Measurements from ENCODE around the gene PPM1H.

Gene PPM1H

DNA sequence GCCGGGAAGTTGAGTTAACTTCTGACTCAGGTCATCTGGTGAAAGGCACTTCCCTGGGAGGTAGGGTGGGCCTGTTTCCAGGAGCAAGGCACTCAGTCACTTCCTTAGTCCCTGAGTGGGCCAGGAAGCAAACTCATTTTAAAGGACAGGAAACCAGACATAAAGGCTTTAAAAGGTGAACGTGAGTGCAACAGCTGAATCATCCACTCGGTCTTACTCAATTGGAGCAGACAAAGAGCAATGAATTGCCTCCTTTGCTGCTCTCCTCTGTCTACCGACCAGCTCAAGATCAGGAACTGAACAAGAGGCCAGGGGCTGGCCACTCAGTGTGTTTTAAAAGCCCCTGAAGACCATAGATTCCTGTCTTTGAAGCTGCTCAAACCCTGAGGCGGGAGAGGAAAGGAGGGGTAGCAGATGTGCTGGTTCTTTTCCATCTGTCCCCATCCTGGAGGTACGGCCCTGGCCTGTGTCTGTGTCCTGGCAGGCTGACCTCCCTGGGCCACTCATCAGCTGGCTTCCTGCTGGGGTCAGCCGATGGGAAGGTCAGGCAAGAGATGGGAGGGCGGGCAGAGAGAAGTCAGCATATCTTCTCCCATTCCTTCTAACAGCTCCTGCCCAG, 148.9 kb downstream of the PPM1H start:
- Histone ChIP-seq H3K36me3 (ENCODE audit: insufficient read depth, low read depth, low read length) (peaks cover 5% of the 10 kb centered on the region; the same call in 1 of the 2 replicates), H3K4me3 (ENCODE audit: low read length) (no peak overlapping the region), H3K27me3 (ENCODE audit: insufficient read depth, low read length) (no peaks in the 10 kb centered on the region), H3K9ac (ENCODE audit: low read depth, low read length) (no peak overlapping the region), H3K27ac (ENCODE audit: low read length) (no peak overlapping the region), H3K4me1 (ENCODE audit: insufficient read depth, low read length) (peaks cover 15% of the 10 kb centered on the region), H3K9me3 (ENCODE audit: insufficient read depth, low read depth, low read length) (no peaks in the 10 kb centered on the region)

DNA sequence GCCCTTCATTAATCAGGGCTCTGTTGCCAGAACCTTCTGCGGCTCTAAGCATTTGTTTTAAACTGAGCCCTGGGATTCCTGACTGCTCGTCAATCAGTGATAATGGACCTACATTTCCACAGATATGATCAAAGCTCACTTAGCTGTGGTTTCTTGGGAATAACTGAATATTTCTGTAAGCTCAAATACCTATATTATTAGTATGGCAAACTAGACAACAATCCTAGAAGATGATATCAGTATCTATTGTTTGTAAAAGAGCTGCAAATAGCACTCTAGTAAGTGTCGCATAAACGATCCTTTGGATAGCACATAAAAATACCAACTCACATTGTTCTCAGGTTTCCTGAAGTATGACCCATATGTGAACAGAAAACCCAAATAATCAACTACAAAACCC, 150.4 kb downstream of the PPM1H start:
- no peak overlapping the region for H3K4me3 ChIP-seq (ENCODE audit: low read length)
- H3K9me3 ChIP-seq (ENCODE audit: insufficient read depth, low read depth, low read length) = no peaks in the 10 kb centered on the region
- no peaks in the 10 kb centered on the region for H3K27me3 ChIP-seq (ENCODE audit: insufficient read depth, low read length)
- H3K9ac ChIP-seq (ENCODE audit: low read depth, low read length) = no peak overlapping the region
- peaks cover 5% of the 10 kb centered on the region; the same call in 1 of the 2 replicates for H3K36me3 ChIP-seq (ENCODE audit: insufficient read depth, low read depth, low read length)
- peaks cover 15% of the 10 kb centered on the region for H3K4me1 ChIP-seq (ENCODE audit: insufficient read depth, low read length)
- no peak overlapping the region for H3K27ac ChIP-seq (ENCODE audit: low read length)

DNA sequence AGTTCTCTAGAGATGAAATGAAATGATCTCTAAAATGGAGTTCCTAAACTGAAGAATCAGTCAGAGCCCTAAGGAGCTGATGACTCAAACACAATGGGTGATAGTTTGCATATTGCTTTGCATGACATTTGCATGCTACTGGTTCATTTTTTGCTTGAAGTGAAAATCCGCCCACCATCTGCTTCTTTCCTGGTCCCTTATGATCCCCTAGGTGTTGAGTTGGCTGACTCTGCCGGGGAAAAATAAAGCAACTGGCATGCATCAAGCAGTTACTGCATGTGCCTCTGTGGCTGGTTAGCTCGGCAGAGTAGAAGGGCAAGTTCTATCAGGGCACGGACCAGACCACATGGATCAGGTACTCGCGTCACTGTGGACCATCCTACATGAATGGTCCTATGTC, 151.1 kb downstream of the PPM1H start:
- Histone ChIP-seq H3K36me3 (ENCODE audit: insufficient read depth, low read depth, low read length) (peaks cover 5% of the 10 kb centered on the region; the same call in 1 of the 2 replicates), H3K4me3 (ENCODE audit: low read length) (no peak overlapping the region), H3K9ac (ENCODE audit: low read depth, low read length) (no peak overlapping the region), H3K9me3 (ENCODE audit: insufficient read depth, low read depth, low read length) (no peaks in the 10 kb centered on the region), H3K4me1 (ENCODE audit: insufficient read depth, low read length) (peaks cover 15% of the 10 kb centered on the region), H3K27me3 (ENCODE audit: insufficient read depth, low read length) (no peaks in the 10 kb centered on the region), H3K27ac (ENCODE audit: low read length) (no peak overlapping the region)

DNA sequence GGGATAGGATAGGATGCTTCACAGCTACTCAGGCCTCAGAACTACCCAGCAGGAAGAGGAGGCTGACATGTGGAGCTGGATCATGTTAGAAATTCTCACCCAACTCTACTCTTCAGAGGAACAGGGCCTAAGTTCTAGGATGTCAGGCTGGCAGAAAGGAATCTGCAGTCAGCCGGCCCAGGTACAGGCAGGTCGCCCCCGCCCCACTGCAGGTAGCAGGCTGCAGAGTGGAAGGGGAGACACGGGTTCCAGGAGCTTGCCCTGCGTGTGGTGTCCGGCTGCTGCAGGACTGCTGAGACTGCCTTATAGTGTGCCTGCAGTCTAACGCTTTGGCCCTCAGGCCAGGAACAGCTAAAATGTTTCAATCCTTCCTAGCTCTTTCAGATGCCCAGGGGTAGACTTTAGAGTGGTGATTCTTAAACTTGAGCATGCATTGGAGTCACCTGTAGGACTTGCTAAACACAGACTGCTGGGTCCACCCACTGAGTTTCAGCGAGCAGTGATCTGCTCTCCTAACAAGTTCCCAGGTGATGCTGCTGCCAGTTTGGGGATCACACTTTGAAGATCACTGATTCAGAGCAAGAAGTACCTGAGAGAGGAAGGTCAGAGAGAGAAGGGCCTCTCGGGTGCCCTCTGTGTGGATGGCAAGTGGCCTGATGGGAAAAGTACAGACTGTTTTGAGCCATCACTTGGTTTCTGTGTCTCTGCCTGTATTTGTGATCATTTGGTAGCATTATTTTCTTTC, 153.6 kb downstream of the PPM1H start:
- H3K9ac ChIP-seq (ENCODE audit: low read depth, low read length) = no peak overlapping the region
- H3K36me3 ChIP-seq (ENCODE audit: insufficient read depth, low read depth, low read length) = peaks cover 1% of the 10 kb centered on the region; the same call in 1 of the 2 replicates
- no peak overlapping the region for H3K4me3 ChIP-seq (ENCODE audit: low read length)
- H3K9me3 ChIP-seq (ENCODE audit: insufficient read depth, low read depth, low read length) = no peaks in the 10 kb centered on the region
- no peaks in the 10 kb centered on the region for H3K27me3 ChIP-seq (ENCODE audit: insufficient read depth, low read length)
- H3K27ac ChIP-seq (ENCODE audit: low read length) = no peak overlapping the region
- H3K4me1 ChIP-seq (ENCODE audit: insufficient read depth, low read length) = peaks cover 14% of the 10 kb centered on the region

DNA sequence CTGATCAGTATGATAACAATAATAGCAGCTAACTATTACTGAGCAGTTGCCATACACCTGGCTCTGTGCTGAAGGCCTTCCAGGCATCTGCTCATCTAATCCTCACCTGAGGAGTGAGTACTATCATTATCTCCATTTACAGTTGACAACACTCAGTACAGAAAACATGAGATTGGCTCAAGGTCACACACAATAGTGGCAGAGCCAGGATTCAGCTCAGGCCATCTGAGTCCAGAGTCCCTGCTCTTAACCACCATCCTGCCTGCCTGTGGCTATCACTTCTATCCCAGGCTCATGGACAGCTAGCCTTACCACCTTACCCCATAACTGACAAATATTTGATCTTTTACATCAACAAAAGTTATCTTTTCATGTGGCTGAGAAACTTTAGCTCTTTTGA, 155.5 kb downstream of the PPM1H start:
- peaks cover 10% of the 10 kb centered on the region for H3K4me1 ChIP-seq (ENCODE audit: insufficient read depth, low read length)
- no peak overlapping the region for H3K9ac ChIP-seq (ENCODE audit: low read depth, low read length)
- no peaks in the 10 kb centered on the region for H3K27me3 ChIP-seq (ENCODE audit: insufficient read depth, low read length)
- no peaks in the 10 kb centered on the region for H3K36me3 ChIP-seq (ENCODE audit: insufficient read depth, low read depth, low read length)
- no peaks in the 10 kb centered on the region for H3K9me3 ChIP-seq (ENCODE audit: insufficient read depth, low read depth, low read length)
- H3K4me3 ChIP-seq (ENCODE audit: low read length) = no peak overlapping the region
- H3K27ac ChIP-seq (ENCODE audit: low read length) = no peak overlapping the region

DNA sequence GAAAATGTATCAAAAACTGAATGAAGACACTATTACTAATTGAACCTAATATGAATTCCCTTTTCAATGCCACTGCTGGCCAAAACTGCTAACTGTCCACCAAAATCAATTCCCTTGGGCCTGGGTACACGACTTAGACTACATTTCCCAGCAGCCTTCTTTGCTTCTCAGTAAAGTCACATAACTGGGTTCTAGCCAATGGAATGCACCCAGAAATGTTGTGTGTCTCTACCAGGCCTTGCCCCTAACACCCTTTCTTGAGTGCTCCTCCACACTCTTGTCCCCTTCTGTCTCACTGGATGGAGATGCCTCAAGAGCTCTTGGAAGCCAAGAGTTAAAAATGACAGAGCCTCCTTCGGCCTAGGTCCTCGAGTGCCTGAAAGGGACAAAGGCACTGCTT, 156.8 kb downstream of the PPM1H start:
- Histone ChIP-seq H3K27ac (ENCODE audit: low read length) (no peak overlapping the region), H3K36me3 (ENCODE audit: insufficient read depth, low read depth, low read length) (no peaks in the 10 kb centered on the region), H3K9ac (ENCODE audit: low read depth, low read length) (no peak overlapping the region), H3K27me3 (ENCODE audit: insufficient read depth, low read length) (no peaks in the 10 kb centered on the region), H3K4me3 (ENCODE audit: low read length) (no peak overlapping the region), H3K9me3 (ENCODE audit: insufficient read depth, low read depth, low read length) (no peaks in the 10 kb centered on the region), H3K4me1 (ENCODE audit: insufficient read depth, low read length) (peaks cover 3% of the 10 kb centered on the region; the same call in 1 of the 2 replicates)

DNA sequence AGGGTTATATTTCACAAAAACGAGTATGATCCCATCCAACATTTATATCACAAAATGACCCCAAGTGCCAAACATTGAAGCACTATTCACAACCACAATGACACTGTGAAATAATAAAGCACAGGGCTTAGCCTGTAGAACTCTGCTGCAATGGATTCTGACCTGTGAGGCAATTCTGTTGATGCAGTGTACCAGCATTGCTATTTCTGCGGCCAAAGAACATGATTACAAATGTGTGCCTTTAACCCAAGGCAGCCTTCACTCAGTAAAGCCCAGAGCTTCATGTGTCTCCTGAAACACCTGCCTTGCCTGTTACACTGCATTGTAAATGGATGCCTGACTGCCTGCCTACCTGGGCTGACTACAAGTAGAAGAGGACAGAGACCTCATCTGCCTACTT, 158.0 kb downstream of the PPM1H start:
- no peaks in the 10 kb centered on the region for H3K36me3 ChIP-seq (ENCODE audit: insufficient read depth, low read depth, low read length)
- H3K9me3 ChIP-seq (ENCODE audit: insufficient read depth, low read depth, low read length) = no peaks in the 10 kb centered on the region
- H3K27me3 ChIP-seq (ENCODE audit: insufficient read depth, low read length) = no peaks in the 10 kb centered on the region

DNA sequence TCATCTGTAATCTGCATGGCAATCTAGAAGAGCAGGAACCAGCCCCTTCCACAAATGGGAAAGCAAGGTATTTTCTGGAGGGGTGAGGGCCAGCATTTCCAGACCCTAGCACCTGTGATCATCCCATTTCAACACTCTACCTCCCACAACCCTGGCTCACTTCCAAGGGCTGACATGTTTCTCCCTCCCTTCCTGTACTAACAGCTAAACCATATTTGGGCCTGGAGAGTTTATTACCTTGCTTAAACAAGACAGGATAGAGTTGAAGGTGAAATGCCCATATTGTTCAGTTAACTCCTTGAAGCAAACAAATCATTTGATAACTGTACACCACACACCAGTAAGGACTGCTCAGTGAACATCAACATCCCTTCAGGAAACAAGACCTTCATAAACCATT, 158.4 kb downstream of the PPM1H start:
- Histone ChIP-seq H3K27me3 (ENCODE audit: insufficient read depth, low read length) (no peaks in the 10 kb centered on the region), H3K4me1 (ENCODE audit: insufficient read depth, low read length) (peaks cover 9% of the 10 kb centered on the region; the same call in 1 of the 2 replicates), H3K4me3 (ENCODE audit: low read length) (no peak overlapping the region), H3K36me3 (ENCODE audit: insufficient read depth, low read depth, low read length) (no peaks in the 10 kb centered on the region), H3K9me3 (ENCODE audit: insufficient read depth, low read depth, low read length) (no peaks in the 10 kb centered on the region), H3K9ac (ENCODE audit: low read depth, low read length) (no peak overlapping the region), H3K27ac (ENCODE audit: low read length) (no peak overlapping the region)

More for the DNA sequence above, 158.0 kb downstream of the PPM1H start:
- Histone ChIP-seq H3K9ac (ENCODE audit: low read depth, low read length) (no peak overlapping the region), H3K4me3 (ENCODE audit: low read length) (no peak overlapping the region), H3K4me1 (ENCODE audit: insufficient read depth, low read length) (peaks cover 5% of the 10 kb centered on the region), H3K27ac (ENCODE audit: low read length) (no peak overlapping the region)

DNA sequence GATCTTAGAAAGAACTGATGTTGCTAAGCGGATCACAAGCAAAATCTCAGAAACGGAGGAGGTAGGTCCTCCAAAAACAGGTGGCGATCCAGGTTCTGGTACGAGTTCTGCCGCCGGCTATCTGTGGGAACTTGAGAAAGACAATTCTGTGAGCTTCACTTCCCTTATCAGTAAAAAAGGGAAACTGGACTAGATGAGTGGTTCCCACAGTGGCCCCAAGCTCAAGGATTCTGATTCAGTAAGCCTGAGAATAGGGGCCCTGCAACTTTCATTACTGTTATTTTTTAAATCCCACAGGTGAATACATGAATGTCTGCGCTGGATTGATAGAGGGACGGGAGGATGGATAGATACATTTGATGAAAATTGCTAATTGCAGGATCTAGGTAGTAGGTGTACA, 160.2 kb downstream of the PPM1H start:
- H3K27me3 ChIP-seq (ENCODE audit: insufficient read depth, low read length) = no peaks in the 10 kb centered on the region
- H3K36me3 ChIP-seq (ENCODE audit: insufficient read depth, low read depth, low read length) = no peaks in the 10 kb centered on the region
- H3K9me3 ChIP-seq (ENCODE audit: insufficient read depth, low read depth, low read length) = no peaks in the 10 kb centered on the region
- no peak overlapping the region for H3K27ac ChIP-seq (ENCODE audit: low read length)
- H3K4me3 ChIP-seq (ENCODE audit: low read length) = no peak overlapping the region
- peaks cover 26% of the 10 kb centered on the region for H3K4me1 ChIP-seq (ENCODE audit: insufficient read depth, low read length)
- no peak overlapping the region for H3K9ac ChIP-seq (ENCODE audit: low read depth, low read length)

DNA sequence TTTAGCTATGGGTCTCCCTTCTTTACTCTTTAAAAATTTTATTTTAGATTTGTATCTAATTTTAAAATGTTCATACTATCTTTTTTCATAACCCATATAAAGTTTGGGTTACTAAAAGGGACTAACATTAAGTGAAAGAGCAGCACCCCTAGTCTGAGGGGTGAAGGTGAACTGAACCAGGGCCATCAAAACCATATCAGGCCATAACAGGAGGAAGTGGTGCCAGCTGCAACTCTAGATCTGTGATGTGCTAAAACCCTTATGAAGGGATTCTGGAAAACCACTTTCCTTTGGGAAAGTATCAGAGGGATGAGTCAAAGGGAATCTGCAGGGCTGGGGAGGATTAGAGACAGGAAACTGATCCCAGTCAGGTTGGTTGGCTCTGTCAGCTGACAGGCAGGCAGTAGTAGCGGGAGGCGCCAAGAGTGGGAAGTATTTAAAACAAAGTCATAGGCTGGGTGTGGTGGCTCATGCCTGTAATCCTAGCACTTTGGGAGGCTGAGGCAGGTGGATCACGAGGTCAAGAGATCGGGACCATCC, 162.5 kb downstream of the PPM1H start:
- Histone ChIP-seq H3K4me1 (ENCODE audit: insufficient read depth, low read length) (peaks cover 29% of the 10 kb centered on the region), H3K36me3 (ENCODE audit: insufficient read depth, low read depth, low read length) (no peaks in the 10 kb centered on the region), H3K9me3 (ENCODE audit: insufficient read depth, low read depth, low read length) (no peaks in the 10 kb centered on the region), H3K9ac (ENCODE audit: low read depth, low read length) (no peak overlapping the region), H3K27ac (ENCODE audit: low read length) (no peak overlapping the region), H3K4me3 (ENCODE audit: low read length) (no peak overlapping the region), H3K27me3 (ENCODE audit: insufficient read depth, low read length) (no peaks in the 10 kb centered on the region)

DNA sequence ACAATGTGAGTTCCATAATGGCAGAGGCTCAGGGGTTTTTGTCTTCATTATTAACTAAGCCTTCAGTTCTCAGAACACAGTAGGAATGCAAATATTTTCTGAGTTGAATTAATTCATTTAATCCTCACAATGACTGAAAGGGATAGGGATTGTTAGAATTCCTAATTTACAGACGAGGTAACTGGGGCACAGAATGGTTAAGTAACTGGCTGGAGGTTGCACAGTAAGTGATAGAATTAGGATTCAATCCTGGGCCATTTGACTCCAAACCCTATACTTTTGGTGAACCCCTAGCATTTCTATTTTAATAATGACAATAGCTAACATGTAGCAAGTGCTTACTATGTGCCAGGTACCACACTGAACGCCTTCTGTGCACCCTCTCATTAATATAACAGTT, 163.1 kb downstream of the PPM1H start:
- no peaks in the 10 kb centered on the region for H3K36me3 ChIP-seq (ENCODE audit: insufficient read depth, low read depth, low read length)
- no peaks in the 10 kb centered on the region for H3K27me3 ChIP-seq (ENCODE audit: insufficient read depth, low read length)
- no peaks in the 10 kb centered on the region for H3K9me3 ChIP-seq (ENCODE audit: insufficient read depth, low read depth, low read length)
- peaks cover 29% of the 10 kb centered on the region for H3K4me1 ChIP-seq (ENCODE audit: insufficient read depth, low read length)
- no peak overlapping the region for H3K4me3 ChIP-seq (ENCODE audit: low read length)
- no peak overlapping the region for H3K9ac ChIP-seq (ENCODE audit: low read depth, low read length)
- H3K27ac ChIP-seq (ENCODE audit: low read length) = no peak overlapping the region

DNA sequence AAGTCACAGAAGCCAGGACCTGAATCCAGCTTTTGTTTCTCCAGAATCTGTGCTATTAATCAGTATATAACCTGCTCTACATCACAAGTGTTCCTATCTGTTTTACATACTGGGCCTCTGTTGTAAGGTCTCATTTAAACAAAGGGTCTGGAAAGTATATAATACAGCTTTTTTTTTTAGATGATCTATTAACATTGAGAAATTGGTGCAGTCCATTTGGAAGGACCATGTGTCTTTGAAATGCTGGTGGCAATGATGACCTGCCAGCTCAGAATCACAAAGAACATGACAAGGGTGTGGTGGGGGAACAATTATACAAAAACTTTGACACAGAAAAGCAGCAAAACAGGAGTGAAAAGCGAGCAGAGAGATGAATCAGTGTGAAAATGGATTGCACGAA, 164.6 kb downstream of the PPM1H start:
- Histone ChIP-seq H3K4me1 (ENCODE audit: insufficient read depth, low read length) (peaks cover 29% of the 10 kb centered on the region), H3K27me3 (ENCODE audit: insufficient read depth, low read length) (no peaks in the 10 kb centered on the region), H3K36me3 (ENCODE audit: insufficient read depth, low read depth, low read length) (no peaks in the 10 kb centered on the region), H3K9ac (ENCODE audit: low read depth, low read length) (no peak overlapping the region), H3K27ac (ENCODE audit: low read length) (no peak overlapping the region), H3K9me3 (ENCODE audit: insufficient read depth, low read depth, low read length) (no peaks in the 10 kb centered on the region), H3K4me3 (ENCODE audit: low read length) (no peak overlapping the region)
